ENCODE data around the gene NSUN3. TPM values are rescaled to one million over a fixed set of nuclear protein-coding genes. Genes with fewer than 3 reads are reported as not detected.

The NSUN3 gene
- total RNA-seq, 1 donor from 2014 or later = 4.8 TPM

GRCh38 chr3:94171954-94172353 lies 109.1 kb downstream of the NSUN3 start:
- DNase-seq (ENCODE audit: missing footprints) (no peak), ATAC-seq (no peak)
- intact Hi-C loops (cut with DNase I) = no loop called here

- no peak for DNase-seq (ENCODE audit: missing footprints)
- intact Hi-C loops (cut with DNase I) = no loop called here
- no peak for ATAC-seq
These were observed 109.9 kb downstream of the NSUN3 start for GRCh38 chr3:94172695-94173310.

- no peak for DNase-seq (ENCODE audit: missing footprints)
- intact Hi-C loops (cut with DNase I) = no loop called here
- no peak for ATAC-seq
These were observed 111.0 kb downstream of the NSUN3 start for GRCh38 chr3:94173673-94174434.

GRCh38 chr3:94175677-94176076 lies 112.8 kb downstream of the NSUN3 start:
- ATAC-seq = no peak
- no peak for DNase-seq (ENCODE audit: missing footprints)
- intact Hi-C loops (cut with DNase I) = no loop called here

- intact Hi-C loops (cut with DNase I) = no loop called here
- no peak for DNase-seq (ENCODE audit: missing footprints)
- ATAC-seq = no peak
These were observed 114.3 kb downstream of the NSUN3 start for GRCh38 chr3:94176988-94177745.

Other genes with a start within 250 kb of the NSUN3 start
- 23.1 TPM for gene PROS1, start 89.2 kb upstream of the NSUN3 start, total RNA-seq
- 3.4 TPM for gene ARL13B, start 82.9 kb upstream of the NSUN3 start, total RNA-seq
- not detected for gene STX19, start 34.5 kb upstream of the NSUN3 start, total RNA-seq
- 2.7 TPM for gene DHFR2, start 145 bp upstream of the NSUN3 start, total RNA-seq

All from Right ventricle myocardium inferior (tissue), 1 donor.